Trophoblast cell (in vitro differentiated cells and primary cell): ENCODE measurements around the gene HLA-DMB.

ENCODE experiments used
- DNase-seq, 2 donors: peaks; one replicate each; pipeline ENCODE4 v3.0.0-alpha.2; 2016
- H2AFZ ChIP-seq: 2 replicates; pipeline ENCODE4 v1.6.1; 2013; ENCODE audit warnings: low read length, moderate library complexity, mild to moderate bottlenecking; ENCODE audit not compliant: insufficient read depth, poor library complexity
- H2AK5ac ChIP-seq: 2 replicates; pipeline ENCODE4 v1.6.1; 2013; ENCODE audit warnings: mild to moderate bottlenecking, low read length
- H2BK120ac ChIP-seq: 2 replicates; pipeline ENCODE4 v1.6.1; 2013; ENCODE audit warnings: low read length, mild to moderate bottlenecking, moderate library complexity; ENCODE audit not compliant: insufficient read depth, poor library complexity
- H2BK12ac ChIP-seq: 2 replicates; pipeline ENCODE4 v1.6.1; 2013; ENCODE audit warnings: mild to moderate bottlenecking, low read length, moderate library complexity
- H2BK5ac ChIP-seq: 2 replicates; pipeline ENCODE4 v1.6.1; 2013; ENCODE audit warnings: low read length, low read depth, moderate library complexity, mild to moderate bottlenecking; ENCODE audit not compliant: poor library complexity
- H3K14ac ChIP-seq: 2 replicates; pipeline ENCODE4 v1.6.1; 2013; ENCODE audit warnings: mild to moderate bottlenecking, low read length
- H3K18ac ChIP-seq: 2 replicates; pipeline ENCODE4 v1.6.1; 2013; ENCODE audit warnings: mild to moderate bottlenecking, low read length
- H3K23ac ChIP-seq: 2 replicates; pipeline ENCODE4 v1.6.1; 2013; ENCODE audit warnings: low read length
- H3K27ac ChIP-seq: 2 replicates; pipeline ENCODE4 v1.5.1; 2013; ENCODE audit warnings: low read depth, mild to moderate bottlenecking, inconsistent platforms, low read length, moderate library complexity
- H3K27me3 ChIP-seq: 2 replicates; pipeline ENCODE4 v1.6.1; 2013; ENCODE audit warnings: inconsistent platforms, mild to moderate bottlenecking, low read length, moderate library complexity; ENCODE audit not compliant: insufficient read depth
- H3K36me3 ChIP-seq, 2 experiments: 1 replicate in 1 of 2; 2 replicates in 1 of 2; pipeline ENCODE4 v1.6.1; 2013; ENCODE audit warnings: low read length in 2 of 2, mild to moderate bottlenecking in 2 of 2, moderate library complexity in 1 of 2; ENCODE audit not compliant: insufficient read depth in 2 of 2, control insufficient read depth in 1 of 2
- H3K4ac ChIP-seq: 2 replicates; pipeline ENCODE4 v1.6.1; 2013; ENCODE audit warnings: low read depth, mild to moderate bottlenecking, low read length, moderate library complexity
- H3K4me1 ChIP-seq, 2 experiments: 1 replicate in 1 of 2; 2 replicates in 1 of 2; pipeline ENCODE4 v1.6.1; 2013; ENCODE audit warnings: low read length in 2 of 2, mild to moderate bottlenecking in 2 of 2, moderate library complexity in 1 of 2; ENCODE audit not compliant: insufficient read depth in 2 of 2, control insufficient read depth in 1 of 2
- H3K4me2 ChIP-seq: 2 replicates; pipeline ENCODE4 v1.6.1; 2013; ENCODE audit warnings: inconsistent platforms, mild to moderate bottlenecking, low read length, moderate library complexity
- H3K4me3 ChIP-seq: 2 replicates; pipeline ENCODE4 v1.5.1; 2013; ENCODE audit warnings: mild to moderate bottlenecking, low read depth, low read length, inconsistent platforms
- H3K79me1 ChIP-seq: one replicate; pipeline ENCODE4 v1.6.1; 2013; ENCODE audit warnings: low read length
- H3K79me2 ChIP-seq: 2 replicates; pipeline ENCODE4 v1.6.1; 2013; ENCODE audit warnings: low read length, mild to moderate bottlenecking; ENCODE audit not compliant: control insufficient read depth, insufficient read depth, poor library complexity
- H3K9ac ChIP-seq: 2 replicates; pipeline ENCODE4 v1.6.1; 2013; ENCODE audit warnings: mild to moderate bottlenecking, low read length
- H3K9me3 ChIP-seq: 2 replicates; pipeline ENCODE4 v1.6.1; 2013; ENCODE audit warnings: low read depth, mild to moderate bottlenecking, control low read depth, inconsistent platforms, low read length; ENCODE audit not compliant: insufficient read depth
- H4K12ac ChIP-seq: 2 replicates; pipeline ENCODE4 v1.6.1; 2013; ENCODE audit warnings: low read depth, mild to moderate bottlenecking, low read length, moderate library complexity
- H4K8ac ChIP-seq: 2 replicates; pipeline ENCODE4 v1.6.1; 2013; ENCODE audit warnings: low read depth, mild to moderate bottlenecking, low read length, moderate library complexity
- H4K91ac ChIP-seq: one replicate; pipeline ENCODE4 v1.6.1; 2013; ENCODE audit warnings: low read depth, mild to moderate bottlenecking, low read length, moderate library complexity
- WGBS: extraction: QIAGEN DNeasy Blood & Tissue Kit; methylation state at CpG from one replicate; pipeline ENCODE4 v1.1.7; 2013; ENCODE audit warnings: missing lambda C conversion rate; ENCODE audit not compliant: insufficient read length, insufficient coverage; ENCODE audit errors: extremely low coverage; 5-methylcytosine and 5-hydroxymethylcytosine counted together

The HLA-DMB gene

DNA sequence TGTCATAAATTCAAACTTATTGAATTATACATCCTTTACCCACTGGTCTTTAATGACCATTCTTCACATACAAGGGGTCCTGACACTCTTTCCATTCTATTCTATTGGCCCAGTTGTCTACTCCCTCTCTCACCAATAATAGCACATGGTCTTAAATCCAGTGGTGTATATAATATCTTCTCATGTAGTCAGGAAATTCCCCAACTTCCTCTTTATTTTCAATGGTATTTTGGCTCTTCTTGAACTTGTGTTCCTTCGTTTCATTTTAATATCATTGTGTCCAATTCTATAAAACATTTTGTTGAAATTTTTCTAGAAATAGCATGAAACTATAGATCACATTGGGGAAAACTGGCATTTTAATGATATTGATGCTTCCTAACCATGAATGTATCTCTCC lies 50.0 kb downstream of the HLA-DMB start:
- no CpG with 5 or more reads among the region's 1 CpG for WGBS

DNA sequence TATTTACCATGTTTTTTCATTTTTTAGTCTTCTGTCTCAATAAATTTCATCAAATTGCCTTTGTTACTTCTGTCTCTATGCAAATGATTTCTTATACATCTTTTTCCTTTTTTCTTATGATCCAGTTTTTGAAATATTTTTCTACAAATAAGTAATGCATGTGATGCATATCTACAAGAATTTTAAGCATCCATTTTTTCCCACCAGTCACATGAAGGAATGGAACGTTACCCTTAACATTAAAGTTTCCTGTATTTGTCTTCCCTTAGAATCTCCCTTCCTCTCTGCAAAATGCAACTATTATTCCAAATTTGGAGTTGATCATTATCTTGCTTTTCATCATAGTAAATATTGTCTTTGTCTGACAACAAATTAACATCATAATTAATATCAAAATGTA lies 51.3 kb downstream of the HLA-DMB start:
- Histone ChIP-seq H4K8ac (no peak overlapping the region), H2AFZ (no peak overlapping the region), H3K36me3 (no peaks in the 10 kb centered on the region), H3K4me1 (peaks cover 0 to 3% of the 10 kb centered on the region in 2 experiments), H3K4me2 (no peak overlapping the region), H3K23ac (no peak overlapping the region), H2AK5ac (no peak overlapping the region), H3K79me1 (peaks cover 7% of the 10 kb centered on the region), H2BK120ac (no peak overlapping the region), H3K79me2 (peaks cover 2% of the 10 kb centered on the region), H3K4ac (no peak overlapping the region), H3K9me3 (no peaks in the 10 kb centered on the region), H3K18ac (no peak overlapping the region), H3K4me3 (no peak overlapping the region), H2BK12ac (no peak overlapping the region), H3K27ac (no peak overlapping the region), H3K14ac (no peak overlapping the region), H2BK5ac (no peak overlapping the region), H4K12ac (no peak overlapping the region), H3K9ac (no peak overlapping the region), H4K91ac (no peak overlapping the region), H3K27me3 (no peaks in the 10 kb centered on the region)
- WGBS: no CpG with 5 or more reads among the region's 1 CpG
- peak in 1 of 2 donors; percentile 10 for DNase-seq

More for the DNA sequence above, 50.0 kb downstream of the HLA-DMB start:
- Histone ChIP-seq H4K91ac (no peak overlapping the region), H3K14ac (no peak overlapping the region), H3K4ac (no peak overlapping the region), H3K36me3 (no peaks in the 10 kb centered on the region), H3K23ac (no peak overlapping the region), H3K9ac (no peak overlapping the region), H3K27ac (no peak overlapping the region), H2AFZ (no peak overlapping the region), H3K27me3 (no peaks in the 10 kb centered on the region), H3K4me2 (no peak overlapping the region), H3K4me1 (peaks cover 2 to 7% of the 10 kb centered on the region in 2 experiments), H3K4me3 (no peak overlapping the region), H2BK12ac (no peak overlapping the region), H2BK5ac (no peak overlapping the region), H4K12ac (no peak overlapping the region), H3K9me3 (no peaks in the 10 kb centered on the region), H4K8ac (no peak overlapping the region), H2AK5ac (no peak overlapping the region), H3K18ac (no peak overlapping the region), H3K79me1 (peaks cover 11% of the 10 kb centered on the region), H2BK120ac (no peak overlapping the region), H3K79me2 (peaks cover 5% of the 10 kb centered on the region)
- DNase-seq: no peak

DNA sequence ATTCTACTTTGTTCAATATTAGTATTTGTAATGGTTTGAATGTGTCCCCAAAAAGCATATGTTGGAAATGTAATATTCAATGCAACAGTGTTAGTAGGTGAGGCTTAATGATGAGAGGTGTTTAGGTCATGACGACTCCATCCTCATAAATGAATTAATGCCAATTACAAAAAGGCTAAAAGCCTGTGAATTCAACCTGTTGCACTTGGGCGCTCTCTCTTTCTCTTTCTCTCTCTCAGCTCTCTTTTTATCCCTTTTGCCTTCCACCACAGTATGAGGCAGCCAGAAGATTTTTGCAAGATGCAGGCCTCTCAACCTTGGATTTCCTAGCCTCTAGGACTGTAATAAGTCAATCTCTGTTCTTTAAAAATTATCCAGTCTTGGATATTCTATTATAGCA lies 52.3 kb downstream of the HLA-DMB start:
- Histone ChIP-seq H2AK5ac (no peak overlapping the region), H2AFZ (no peak overlapping the region), H2BK5ac (no peak overlapping the region), H3K4ac (no peak overlapping the region), H3K79me1 (no peaks in the 10 kb centered on the region), H4K12ac (no peak overlapping the region), H3K18ac (no peak overlapping the region), H4K91ac (no peak overlapping the region), H2BK120ac (no peak overlapping the region), H3K4me3 (no peak overlapping the region), H3K9me3 (no peaks in the 10 kb centered on the region), H3K27me3 (no peaks in the 10 kb centered on the region), H3K14ac (no peak overlapping the region), H3K79me2 (no peaks in the 10 kb centered on the region), H3K9ac (no peak overlapping the region), H3K4me2 (no peak overlapping the region), H3K27ac (no peak overlapping the region), H3K23ac (no peak overlapping the region), H3K4me1 (peaks cover 0 to under 1% of the 10 kb centered on the region in 2 experiments), H4K8ac (no peak overlapping the region), H2BK12ac (no peak overlapping the region), H3K36me3 (no peaks in the 10 kb centered on the region)
- DNase-seq: no peak
- no CpG with 5 or more reads among the region's 2 CpGs for WGBS

DNA sequence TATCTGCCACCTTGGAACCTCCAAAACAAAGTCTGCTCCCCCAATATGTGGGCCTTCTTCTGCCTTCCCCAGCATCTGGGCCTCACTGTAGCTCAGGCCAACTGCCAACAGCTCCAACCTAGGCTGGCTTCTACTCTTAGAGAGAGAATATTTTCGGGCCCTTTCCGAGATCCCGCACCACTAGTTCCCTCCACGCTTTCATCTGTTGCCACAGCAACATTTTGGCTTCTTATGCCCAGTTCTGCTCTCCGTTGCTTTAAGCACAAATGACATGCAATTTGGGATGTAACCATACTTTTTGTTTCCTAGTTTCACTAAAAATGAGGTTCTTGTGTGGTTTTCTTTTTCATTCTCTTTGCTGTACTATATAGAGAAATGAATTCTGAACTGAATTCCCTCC lies 53.2 kb downstream of the HLA-DMB start:
- H3K4me1 ChIP-seq: no peaks in the 10 kb centered on the region
- H3K36me3 ChIP-seq: no peaks in the 10 kb centered on the region
- H2AK5ac ChIP-seq: no peak overlapping the region
- H4K12ac ChIP-seq: no peak overlapping the region
- H3K14ac ChIP-seq: no peak overlapping the region
- H3K4me2 ChIP-seq: no peak overlapping the region
- H2BK120ac ChIP-seq: no peak overlapping the region
- H3K79me2 ChIP-seq: no peaks in the 10 kb centered on the region
- H3K4ac ChIP-seq: no peak overlapping the region
- H3K23ac ChIP-seq: no peak overlapping the region
- H3K4me3 ChIP-seq: no peak overlapping the region
- no peak overlapping the region for H2BK5ac ChIP-seq
- H3K27me3 ChIP-seq: no peaks in the 10 kb centered on the region
- no peak overlapping the region for H3K9ac ChIP-seq
- no peak overlapping the region for H4K91ac ChIP-seq
- H3K79me1 ChIP-seq: no peaks in the 10 kb centered on the region
- no peak overlapping the region for H2AFZ ChIP-seq
- no peak overlapping the region for H2BK12ac ChIP-seq
- H4K8ac ChIP-seq: no peak overlapping the region
- H3K9me3 ChIP-seq: no peaks in the 10 kb centered on the region
- WGBS: no CpG with 5 or more reads among the region's 5 CpGs
- no peak overlapping the region for H3K27ac ChIP-seq
- no peak overlapping the region for H3K18ac ChIP-seq
- no peak for DNase-seq
